HG03135 (cell line): ENCODE data around the gene GRIP1.

ENCODE experiments used
- ATAC-seq: cut with Tn5 transposase; IDR thresholded peaks from one replicate; pipeline ENCODE4 v1.9.1; 2021; ENCODE audit warnings: mild to moderate bottlenecking, moderate library complexity; ENCODE audit not compliant: unreplicated experiment

Gene GRIP1

DNA sequence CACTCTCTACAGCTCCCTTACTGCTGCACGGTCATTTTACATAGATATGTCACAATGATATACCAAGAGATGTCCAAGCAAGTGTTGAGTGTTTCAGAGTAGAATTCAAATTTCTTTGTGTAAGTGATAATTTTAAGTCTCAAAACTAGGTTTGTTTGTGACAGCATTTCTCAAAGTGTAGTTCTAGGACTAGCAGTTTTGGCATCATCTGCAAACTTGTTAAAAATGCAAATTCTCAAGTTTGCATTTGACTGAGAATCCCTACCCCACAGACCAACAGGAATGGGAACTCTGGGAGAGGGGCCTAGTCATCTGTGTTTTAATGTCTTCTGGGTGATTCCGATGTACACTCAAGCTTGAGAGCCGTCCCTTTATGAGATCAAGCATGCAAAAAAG lies 279.0 kb downstream of the GRIP1 start:
- ATAC-seq: no peak

DNA sequence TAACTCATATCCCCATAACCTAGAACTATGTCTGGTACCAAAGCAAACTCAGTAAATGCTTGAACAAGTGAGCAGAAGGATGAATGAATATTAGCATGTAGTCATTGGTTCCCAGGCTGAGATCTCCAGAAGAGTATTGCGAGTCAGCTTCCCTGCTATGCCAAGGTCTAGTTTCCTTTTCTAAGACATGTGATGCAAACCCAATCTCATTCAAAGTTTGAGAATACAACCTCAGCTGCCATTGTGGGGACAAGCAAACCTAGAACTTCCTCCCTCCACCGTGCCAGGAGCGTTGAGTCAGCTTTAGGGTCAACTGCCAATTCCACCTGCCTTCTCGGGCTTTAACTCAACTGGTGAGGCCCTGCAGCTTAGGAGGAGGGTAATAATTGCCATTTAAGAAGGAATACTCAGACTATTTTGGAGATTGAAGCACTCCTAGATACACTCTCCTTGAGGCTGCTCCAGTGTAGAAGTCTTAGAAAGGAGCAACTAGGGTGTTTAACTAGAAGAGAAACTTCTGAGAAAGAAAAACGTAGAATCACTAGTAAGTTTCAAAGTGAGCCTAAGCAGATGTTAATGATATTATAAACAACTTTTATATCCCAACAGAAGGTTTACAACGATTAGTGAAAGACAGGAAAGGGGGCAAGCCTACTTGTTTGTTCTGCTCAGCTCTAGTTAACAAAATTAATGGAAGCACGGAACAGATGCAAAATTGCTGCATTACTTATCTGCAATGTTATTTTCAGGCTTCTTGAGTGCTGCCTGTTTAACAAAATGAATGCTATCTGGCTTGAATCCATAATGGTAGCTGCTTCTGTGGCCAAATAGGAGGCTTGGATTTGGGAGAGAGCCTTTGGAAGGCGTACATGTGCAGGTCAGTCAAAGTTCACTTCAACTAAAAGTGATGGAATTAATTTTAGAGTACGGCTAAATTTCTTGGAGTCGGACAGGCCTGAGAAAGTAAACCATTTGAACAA lies 279.7 kb downstream of the GRIP1 start:
- no peak for ATAC-seq

DNA sequence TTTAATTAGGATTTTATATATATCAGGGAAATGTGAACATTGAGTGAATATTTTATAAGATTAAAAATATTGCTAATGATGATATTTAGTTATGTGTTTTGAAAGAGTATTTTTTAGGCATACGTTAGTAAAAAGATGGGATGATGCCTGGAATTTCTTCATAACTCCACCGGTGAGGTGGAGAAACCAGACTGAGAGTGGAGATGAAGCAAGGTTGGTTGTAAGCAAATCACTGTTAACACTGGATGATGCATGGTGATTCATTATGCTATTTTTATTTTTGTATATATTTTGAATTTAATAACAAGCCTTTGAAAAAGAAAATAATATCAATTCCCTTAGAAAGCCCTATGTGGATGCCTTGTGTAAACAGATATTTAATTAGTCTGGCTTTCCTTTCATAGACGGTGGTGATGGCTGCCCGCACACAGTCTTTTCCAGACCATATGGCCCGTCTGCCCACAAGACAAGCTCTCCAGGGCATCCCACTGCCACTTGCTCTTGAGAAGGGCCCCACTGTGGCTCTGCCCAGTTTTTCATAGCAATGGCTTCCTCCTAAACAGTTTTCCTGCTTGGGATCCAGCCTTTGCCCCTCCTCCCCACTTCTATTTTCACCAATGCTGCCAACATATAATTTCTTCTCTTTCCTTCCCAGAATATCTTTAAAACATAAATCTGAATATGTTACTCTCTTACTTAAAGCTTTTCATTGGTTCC lies 281.1 kb downstream of the GRIP1 start:
- no peak for ATAC-seq

- ATAC-seq: no peak
Measured at GRCh38 chr12:66393890-66394289, 285.0 kb downstream of the GRIP1 start.

DNA sequence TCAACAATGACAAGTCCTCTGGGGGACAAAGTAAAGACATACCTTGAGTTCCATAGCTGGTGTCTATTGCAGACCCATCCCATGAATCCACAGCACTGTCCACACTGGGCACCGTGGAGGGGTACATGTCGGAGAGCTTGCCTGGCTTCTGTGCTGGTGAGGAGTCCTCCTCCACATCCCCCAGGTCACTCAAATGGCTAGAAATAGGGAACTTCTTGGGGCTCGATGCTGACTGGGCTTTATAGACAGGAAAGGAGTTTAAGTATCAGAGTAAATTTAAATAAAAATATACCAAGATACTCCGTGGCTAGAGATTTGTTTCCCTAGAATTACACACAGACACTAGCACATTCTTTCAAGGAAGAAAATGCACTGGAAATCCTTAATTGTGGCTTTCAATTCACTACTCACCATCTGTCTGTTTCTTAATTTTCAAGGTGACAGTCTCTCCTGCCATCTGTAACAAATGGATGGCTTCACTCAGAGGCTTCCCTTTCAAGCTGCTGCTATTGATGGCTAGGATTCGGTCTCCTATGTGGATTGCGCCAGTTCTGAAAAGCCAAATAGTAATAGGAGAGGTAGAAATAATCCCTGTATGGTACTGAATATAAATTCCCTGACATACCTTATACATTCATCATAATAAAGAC lies 286.5 kb downstream of the GRIP1 start:
- no peak for ATAC-seq

- ATAC-seq: no peak
Measured at GRCh38 chr12:66388517-66388916, 290.4 kb downstream of the GRIP1 start.

GRCh38 chr12:66387117-66387516 lies 291.8 kb downstream of the GRIP1 start:
- no peak for ATAC-seq

GRCh38 chr12:66380769-66381535 lies 297.9 kb downstream of the GRIP1 start:
- no peak for ATAC-seq

- no peak for ATAC-seq
Measured at GRCh38 chr12:66379616-66380015, 299.3 kb downstream of the GRIP1 start.

DNA sequence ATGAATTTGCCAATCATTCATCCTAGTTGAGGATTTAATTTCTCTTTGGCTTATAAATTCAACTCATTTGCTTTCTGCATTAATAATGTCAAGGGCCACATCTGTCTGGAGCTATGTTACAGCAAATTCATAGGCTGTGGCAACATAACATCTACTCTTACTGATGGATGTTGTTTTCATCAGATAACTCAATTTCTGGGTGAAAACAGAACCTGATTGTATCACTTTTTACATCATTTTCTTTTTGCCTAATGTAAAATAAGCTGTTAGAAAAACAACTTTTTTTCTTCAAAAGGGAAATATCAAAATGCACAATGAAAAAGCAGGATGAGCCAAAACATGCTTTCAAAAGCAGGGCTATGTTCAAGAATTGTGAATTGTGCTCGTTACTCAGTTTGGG lies 303.3 kb downstream of the GRIP1 start:
- no peak for ATAC-seq

- no peak for ATAC-seq
Measured at GRCh38 chr12:66371982-66372381, 306.9 kb downstream of the GRIP1 start.

- ATAC-seq: no peak
Measured at GRCh38 chr12:66367015-66367667, 311.7 kb downstream of the GRIP1 start.

GRCh38 chr12:66365718-66366490 lies 313.0 kb downstream of the GRIP1 start:
- no peak for ATAC-seq

GRCh38 chr12:66361703-66362102 lies 317.2 kb downstream of the GRIP1 start:
- ATAC-seq: no peak

DNA sequence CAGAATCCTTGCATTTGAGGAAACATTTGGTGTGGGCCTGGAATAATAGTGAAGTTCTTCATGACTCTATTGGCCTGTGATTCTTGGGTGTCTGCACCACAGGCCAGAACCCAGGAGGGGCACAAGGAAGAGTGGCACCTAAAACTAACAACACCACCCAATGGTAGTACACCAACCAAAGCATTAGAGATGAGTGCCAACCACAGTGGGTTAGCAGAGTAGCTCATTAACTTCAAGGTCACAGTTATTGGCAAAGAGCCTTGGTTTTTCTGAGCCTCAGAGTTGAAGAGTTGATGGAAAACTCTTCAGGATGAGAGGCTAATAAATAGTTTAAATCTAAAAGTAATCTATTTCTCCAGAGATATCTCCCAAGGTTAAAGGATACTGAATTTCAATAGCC lies 319.6 kb downstream of the GRIP1 start:
- ATAC-seq: no peak

GRCh38 chr12:66354291-66354690 lies 324.6 kb downstream of the GRIP1 start:
- ATAC-seq: no peak

DNA sequence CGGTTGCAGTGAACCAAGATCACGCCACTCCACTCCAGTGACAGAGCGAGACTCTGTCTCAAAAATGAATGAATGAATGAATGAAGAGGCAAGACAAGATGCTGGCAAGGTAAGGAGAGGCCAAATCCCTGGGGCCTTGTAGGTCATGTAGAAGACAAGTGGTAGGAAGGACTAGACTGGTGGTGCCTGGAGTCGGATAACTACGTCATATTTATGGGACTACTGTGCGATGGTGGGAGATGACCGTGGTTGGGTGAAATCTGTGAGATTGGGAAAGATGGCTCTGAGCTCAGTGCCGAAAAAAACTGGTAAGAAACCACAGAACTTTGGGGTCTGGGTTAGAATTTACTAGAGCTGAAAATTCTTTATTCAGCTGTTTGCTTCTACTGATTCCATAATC lies 326.0 kb downstream of the GRIP1 start:
- no peak for ATAC-seq

- ATAC-seq: no peak
Measured at GRCh38 chr12:66352197-66352596, 326.7 kb downstream of the GRIP1 start.

DNA sequence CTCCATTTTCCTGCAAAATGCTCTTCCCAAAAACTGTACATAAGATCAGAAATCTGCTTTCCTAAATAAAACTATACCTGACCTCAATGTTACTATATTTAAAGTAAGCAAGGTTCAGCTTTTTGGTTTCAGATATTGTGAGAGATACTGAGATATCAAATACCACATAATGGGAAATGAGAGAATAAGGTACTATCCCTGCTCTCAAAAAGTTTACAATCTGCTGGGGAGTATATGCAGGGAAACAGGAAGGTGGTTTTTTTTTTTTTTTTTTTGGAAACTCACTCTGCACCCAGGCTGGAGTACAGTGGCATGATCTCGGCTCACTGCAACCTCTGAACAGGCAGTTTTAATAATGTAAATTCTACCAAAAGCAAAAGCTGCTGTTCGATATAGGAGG lies 327.6 kb downstream of the GRIP1 start:
- no peak for ATAC-seq

DNA sequence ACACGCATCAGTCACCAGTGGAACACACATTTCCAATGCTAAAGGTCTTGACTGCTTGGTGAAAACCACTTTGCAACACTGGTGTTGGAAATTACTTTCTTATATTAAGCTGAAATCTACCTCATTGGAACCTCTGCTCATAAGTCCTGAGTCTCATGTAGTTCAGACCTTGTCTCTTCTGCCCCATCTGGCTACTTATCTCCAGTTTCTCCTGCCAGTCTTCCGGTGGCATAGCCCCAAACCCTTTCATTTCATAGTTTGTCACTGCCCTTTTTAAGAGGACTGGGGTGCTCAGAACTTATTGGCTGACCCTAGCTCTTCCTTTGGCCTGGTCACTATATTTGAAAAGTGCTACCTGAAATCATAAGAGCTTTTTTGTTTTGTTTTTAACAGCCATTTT lies 332.9 kb downstream of the GRIP1 start:
- ATAC-seq: no peak
